Activated CD8-positive, alpha-beta T cell treated with anti-CD3 and anti-CD28 coated beads for 36 hours (primary cell): ENCODE data around the gene PBOV1. TPM values are rescaled to one million over a fixed set of nuclear protein-coding genes. Genes with fewer than 3 reads are reported as not detected.

ENCODE experiments used
- ATAC-seq: fragments of 200-7000 bp; cut with Tn5 transposase; one replicate; pipeline ENCODE4 v1.10.0; 2021; ENCODE audit warnings: mild to moderate bottlenecking, moderate library complexity
- CTCF ChIA-PET: fragments of 350-600 bp; sonication (Branson Sonifier 250); formaldehyde crosslinking; loops from one replicate; lab custom pipeline; 2021; ENCODE audit warnings: antibody characterized with exemption; lab: Charles Lee
- POLR2A ChIA-PET: fragments of 350-600 bp; sonication (Branson Sonifier 250); formaldehyde crosslinking; loops from one replicate; lab custom pipeline; 2021; ENCODE audit warnings: antibody characterized with exemption; lab: Charles Lee
- DNase-seq: peaks from one replicate; pipeline ENCODE4 v3.0.0-alpha.2; 2020
- H3K27ac Mint-ChIP-seq: one replicate; pipeline ENCODE4 v1.8.0; 2021; ENCODE audit warnings: mild to moderate bottlenecking, mixed read lengths
- H3K27me3 Mint-ChIP-seq: one replicate; pipeline ENCODE4 v1.8.0; 2021; ENCODE audit warnings: mixed read lengths
- H3K36me3 Mint-ChIP-seq: one replicate; pipeline ENCODE4 v1.8.0; 2021; ENCODE audit warnings: low read depth, mixed read lengths
- H3K4me1 Mint-ChIP-seq: one replicate; pipeline ENCODE4 v1.8.0; 2021; ENCODE audit warnings: low read depth, mixed read lengths
- H3K4me3 Mint-ChIP-seq: one replicate; pipeline ENCODE4 v1.8.0; 2021; ENCODE audit warnings: mild to moderate bottlenecking, moderate library complexity, mixed read lengths
- H3K9me3 Mint-ChIP-seq: one replicate; pipeline ENCODE4 v1.8.0; 2021; ENCODE audit warnings: mixed read lengths
- CTCF ChIP-seq: fragments of 200-600 bp; IDR thresholded peaks from one replicate; pipeline ENCODE4 v1.8.0; 2022; ENCODE audit warnings: antibody characterized with exemption, mild to moderate bottlenecking
- intact Hi-C: fragments of 100-400 bp; cut with micrococcal nuclease; formaldehyde crosslinking; loops from one replicate; pipeline ENCODE4 v1.10.0; 2022
- total RNA-seq, 2 experiments: library from RNA; stranded (reverse); gene quantifications; one replicate each; pipeline ENCODE4 v1.2.3, GENCODE V29; 2021

The PBOV1 gene
- total RNA-seq, 2 experiments from 2014 or later = not detected

GRCh38 chr6:138235205-138235604, 16.9 kb upstream of the PBOV1 start:
- peaks cover 3% of the 10 kb centered on the region for H3K27me3 Mint-ChIP-seq
- H3K36me3 Mint-ChIP-seq = no peaks in the 10 kb centered on the region
- intact Hi-C loops = no loop called here
- ATAC-seq (no peak), DNase-seq (no peak)
- H3K27ac Mint-ChIP-seq = no peak overlapping the region
- no peak for TF ChIP-seq CTCF
- POLR2A ChIA-PET = interaction anchor here (1.4 kb wide), 1 partner anchor 11 kb away, joined by 3 read pairs; no protein-coding TSS in a partner anchor
- H3K9me3 Mint-ChIP-seq = no peaks in the 10 kb centered on the region
- H3K4me3 Mint-ChIP-seq = no peak overlapping the region
- CTCF ChIA-PET = no interaction called here
- no peaks in the 10 kb centered on the region for H3K4me1 Mint-ChIP-seq

GRCh38 chr6:138234363-138234762, 16.1 kb upstream of the PBOV1 start:
- ChIA-PET POLR2A (interaction anchor here (1.4 kb wide), 1 partner anchor 10 kb away, joined by 3 read pairs; no protein-coding TSS in a partner anchor), CTCF (no interaction called here)
- Mint-ChIP-seq H3K4me3 (no peak overlapping the region), H3K4me1 (no peaks in the 10 kb centered on the region), H3K27me3 (peaks cover 5% of the 10 kb centered on the region), H3K27ac (no peak overlapping the region), H3K9me3 (no peaks in the 10 kb centered on the region), H3K36me3 (no peaks in the 10 kb centered on the region)
- TF ChIP-seq CTCF = no peak
- DNase-seq (no peak), ATAC-seq (no peak)
- intact Hi-C loops = no loop called here

GRCh38 chr6:138231381-138231886, 13.1 kb upstream of the PBOV1 start:
- no peaks in the 10 kb centered on the region for H3K9me3 Mint-ChIP-seq
- H3K27me3 Mint-ChIP-seq = peaks cover 7% of the 10 kb centered on the region
- no peak for TF ChIP-seq CTCF
- H3K36me3 Mint-ChIP-seq = no peaks in the 10 kb centered on the region
- DNase-seq (no peak), ATAC-seq (no peak)
- H3K27ac Mint-ChIP-seq = no peak overlapping the region
- ChIA-PET CTCF (interaction anchor here (1.2 kb wide), 1 partner anchor 56 kb away, joined by 3 read pairs; no protein-coding TSS in a partner anchor), POLR2A (no interaction called here)
- no peak overlapping the region for H3K4me3 Mint-ChIP-seq
- intact Hi-C loops = no loop called here
- no peaks in the 10 kb centered on the region for H3K4me1 Mint-ChIP-seq

GRCh38 chr6:138230759-138231380, 12.6 kb upstream of the PBOV1 start:
- no peak for TF ChIP-seq CTCF
- ATAC-seq (no peak), DNase-seq (no peak)
- no peaks in the 10 kb centered on the region for H3K36me3 Mint-ChIP-seq
- intact Hi-C loops = no loop called here
- H3K27ac Mint-ChIP-seq = no peak overlapping the region
- CTCF ChIA-PET = no interaction called here
- POLR2A ChIA-PET = no interaction called here
- no peaks in the 10 kb centered on the region for H3K9me3 Mint-ChIP-seq
- H3K4me1 Mint-ChIP-seq = no peaks in the 10 kb centered on the region
- peaks cover 11% of the 10 kb centered on the region for H3K27me3 Mint-ChIP-seq
- H3K4me3 Mint-ChIP-seq = no peak overlapping the region

GRCh38 chr6:138230221-138230620, 11.9 kb upstream of the PBOV1 start:
- intact Hi-C loops = no loop called here
- ChIA-PET POLR2A (no interaction called here), CTCF (no interaction called here)
- no peak overlapping the region for H3K4me3 Mint-ChIP-seq
- DNase-seq (no peak), ATAC-seq (no peak)
- no peaks in the 10 kb centered on the region for H3K36me3 Mint-ChIP-seq
- H3K4me1 Mint-ChIP-seq = no peaks in the 10 kb centered on the region
- no peaks in the 10 kb centered on the region for H3K9me3 Mint-ChIP-seq
- TF ChIP-seq CTCF = no peak
- no peak overlapping the region for H3K27ac Mint-ChIP-seq
- H3K27me3 Mint-ChIP-seq = peaks cover 11% of the 10 kb centered on the region
